GM12891 (cell line): ENCODE data around the gene KRTAP10-11.
"Not testable (repeated sequence)": the region's sequence is repeated elsewhere in the genome, so short reads cannot be mapped to it uniquely, and the experiment has no call there.

ENCODE experiments used
- DNase-seq: peaks from one replicate; pipeline ENCODE4 v3.0.0; 2011; ENCODE audit warnings: low spot score; ENCODE audit not compliant: insufficient read length
- FAIRE-seq: peaks from 2 replicates; lab custom pipeline; 2011; peaks lifted over from hg19 to GRCh38; lab: Jason Lieb, UNC
- PAX5 ChIP-seq: IDR thresholded peaks from 2 replicates; pipeline ENCODE4 v1.6.1; 2011; ENCODE audit warnings: low read length, moderate library complexity, mild to moderate bottlenecking; ENCODE audit not compliant: insufficient read depth, severe bottlenecking
- POLR2A ChIP-seq: IDR thresholded peaks from 2 replicates; pipeline ENCODE4 v1.6.1; 2011; ENCODE audit warnings: low read depth, low read length, control low read depth
- POLR2AphosphoS5 ChIP-seq: IDR thresholded peaks from 2 replicates; pipeline ENCODE4 v1.6.1; 2011; ENCODE audit warnings: low read depth, low read length, control low read depth
- POU2F2 ChIP-seq: IDR thresholded peaks from 2 replicates; pipeline ENCODE4 v1.6.1; 2011; ENCODE audit warnings: low read depth, mild to moderate bottlenecking, control low read depth, low read length, moderate library complexity
- SPI1 ChIP-seq: IDR thresholded peaks from 2 replicates; pipeline ENCODE4 v1.6.1; 2011; ENCODE audit warnings: low read depth, low read length, control low read depth
- TAF1 ChIP-seq: IDR thresholded peaks from 2 replicates; pipeline ENCODE4 v1.6.1; 2011; ENCODE audit warnings: low read depth, low read length, control low read depth

The KRTAP10-11 gene

GRCh38 chr21:44653123-44653522, 6.9 kb downstream of the KRTAP10-11 start:
- TF ChIP-seq SPI1 (no peak), TAF1 (no peak), PAX5 (no peak), POLR2AphosphoS5 (no peak), POU2F2 (no peak), POLR2A (no peak)
- DNase-seq = no peak
- no peak for FAIRE-seq

- DNase-seq = no peak
- no peak for TF ChIP-seq POLR2AphosphoS5
- TF ChIP-seq POLR2A = no peak
- TF ChIP-seq PAX5 = no peak
These were observed 7.7 kb downstream of the KRTAP10-11 start for GRCh38 chr21:44653656-44654575.

GRCh38 chr21:44654576-44655175, 8.5 kb downstream of the KRTAP10-11 start, which contains the start of gene KRTAP12-4:
KRTAP12-4 (minus strand) TSS chr21:44654659; CDS start chr21:44654614, 45 bp downstream.
- TF ChIP-seq SPI1 (no peak), PAX5 (no peak), POLR2AphosphoS5 (no peak), TAF1 (no peak), POU2F2 (no peak), POLR2A (no peak)
- FAIRE-seq = no peak

More at GRCh38 chr21:44653656-44654575, 7.7 kb downstream of the KRTAP10-11 start:
- FAIRE-seq = no peak

GRCh38 chr21:44656868-44657267, 10.7 kb downstream of the KRTAP10-11 start:
- no peak for TF ChIP-seq PAX5
- no peak for TF ChIP-seq SPI1
- TF ChIP-seq POU2F2 = no peak
- TF ChIP-seq POLR2AphosphoS5 = no peak
- TF ChIP-seq POLR2A = no peak
- no peak for TF ChIP-seq TAF1
- DNase-seq (no peak), FAIRE-seq (no peak)

More at GRCh38 chr21:44654576-44655175, 8.5 kb downstream of the KRTAP10-11 start, which contains the start of gene KRTAP12-4:
- DNase-seq = no peak

- no peak for FAIRE-seq
These were observed 11.7 kb downstream of the KRTAP10-11 start, which contains the start of gene KRTAP12-3 for GRCh38 chr21:44657635-44658540. KRTAP12-3 (plus strand) TSS chr21:44657932; CDS start chr21:44657980, 48 bp downstream.

GRCh38 chr21:44658541-44658910, 12.3 kb downstream of the KRTAP10-11 start:
- FAIRE-seq = no peak
- TF ChIP-seq TAF1 (no peak), SPI1 (no peak), POU2F2 (no peak), POLR2AphosphoS5 (no peak), PAX5 (no peak), POLR2A (no peak)
- DNase-seq = no peak

More at GRCh38 chr21:44657635-44658540, 11.7 kb downstream of the KRTAP10-11 start, which contains the start of gene KRTAP12-3:
- no peak for TF ChIP-seq POLR2AphosphoS5
- TF ChIP-seq POLR2A = no peak
- no peak for TF ChIP-seq POU2F2
- TF ChIP-seq PAX5 = no peak
- no peak for TF ChIP-seq TAF1
- TF ChIP-seq SPI1 = no peak
- DNase-seq = no peak

GRCh38 chr21:44658913-44659595, 12.8 kb downstream of the KRTAP10-11 start:
- FAIRE-seq (no peak), DNase-seq (no peak)
- TF ChIP-seq PAX5 = no peak
- TF ChIP-seq POU2F2 = no peak
- TF ChIP-seq POLR2A = no peak
- no peak for TF ChIP-seq TAF1
- no peak for TF ChIP-seq SPI1
- TF ChIP-seq POLR2AphosphoS5 = no peak

- not testable (repeated sequence) for DNase-seq, FAIRE-seq
These were observed 15.4 kb downstream of the KRTAP10-11 start for GRCh38 chr21:44661567-44661966.

- FAIRE-seq (no peak), DNase-seq (no peak)
- no peak for TF ChIP-seq POU2F2
- TF ChIP-seq POLR2A = no peak
- no peak for TF ChIP-seq SPI1
- TF ChIP-seq POLR2AphosphoS5 = no peak
- TF ChIP-seq TAF1 = no peak
- TF ChIP-seq PAX5 = no peak
These were observed 18.5 kb downstream of the KRTAP10-11 start for GRCh38 chr21:44664691-44665090.
